Subcutaneous adipose tissue (tissue), 4 donors: ENCODE measurements around the gene YPEL3. TPM values are rescaled to one million over a fixed set of nuclear protein-coding genes. Genes with fewer than 3 reads are reported as not detected.

ENCODE experiments used
- CTCF ChIP-seq: fragments of 450-650 bp; IDR thresholded peaks from one replicate; pipeline ENCODE4 v1.5.1; 2016; ENCODE audit warnings: low read depth, mild to moderate bottlenecking, control low read depth, antibody characterized with exemption, moderate library complexity
- total RNA-seq, 4 donors: library from RNA; depleted of rRNA; stranded (reverse); fragments of >200 nt; gene quantifications; one replicate each; pipeline ENCODE4 v1.1.0, GENCODE V29; 2016

Gene YPEL3
- total RNA-seq, 4 donors from 2014 or later: 54.8 to 105 (median 96.5) TPM

- TF ChIP-seq CTCF: no peak
Measured at GRCh38 chr16:30054959-30055553, 41.0 kb downstream of the YPEL3 start.

DNA sequence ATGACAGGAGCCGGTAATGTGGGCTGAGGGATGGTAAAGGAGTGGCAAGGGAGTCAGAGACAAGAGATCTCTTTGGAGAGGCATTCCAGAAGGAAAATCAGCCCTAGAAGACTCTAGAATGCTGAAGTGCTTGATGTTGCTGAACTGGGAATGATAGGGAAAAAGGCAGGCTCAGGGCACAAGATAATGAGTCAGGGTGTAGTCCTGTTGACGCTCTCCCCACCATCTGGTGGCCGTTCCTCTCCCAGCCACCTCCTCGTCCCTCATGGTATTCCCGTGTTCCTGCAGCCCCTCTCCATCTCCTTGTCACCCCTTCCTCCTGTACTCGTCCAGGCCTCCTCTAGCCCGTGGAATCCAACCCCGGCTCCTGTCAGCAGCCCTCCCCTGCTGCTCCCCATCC lies 41.6 kb downstream of the YPEL3 start:
- no peak for TF ChIP-seq CTCF

GRCh38 chr16:30053376-30054015 lies 42.5 kb downstream of the YPEL3 start:
- TF ChIP-seq CTCF: no peak

GRCh38 chr16:30052671-30053372 lies 43.2 kb downstream of the YPEL3 start:
- no peak for TF ChIP-seq CTCF

DNA sequence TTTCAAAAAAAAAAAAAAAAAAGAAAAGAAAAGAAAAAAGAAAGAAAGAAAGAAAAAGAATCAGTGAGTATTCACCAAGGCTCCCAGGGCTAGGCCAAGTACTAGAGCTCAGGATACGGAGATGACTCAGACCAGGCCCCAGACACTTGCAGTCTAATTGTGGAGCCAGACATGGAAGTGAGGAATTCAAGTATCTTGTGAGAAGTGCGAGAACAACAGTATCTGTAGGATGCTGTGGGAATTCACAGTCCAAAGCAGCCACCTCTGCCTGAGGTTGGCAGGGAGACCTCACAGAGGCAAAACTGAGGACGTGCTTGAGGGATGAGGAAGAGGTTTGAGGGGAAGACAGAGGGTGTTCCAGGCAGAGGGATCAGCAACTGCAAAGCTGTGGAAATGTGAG lies 44.5 kb downstream of the YPEL3 start:
- TF ChIP-seq CTCF: no peak

DNA sequence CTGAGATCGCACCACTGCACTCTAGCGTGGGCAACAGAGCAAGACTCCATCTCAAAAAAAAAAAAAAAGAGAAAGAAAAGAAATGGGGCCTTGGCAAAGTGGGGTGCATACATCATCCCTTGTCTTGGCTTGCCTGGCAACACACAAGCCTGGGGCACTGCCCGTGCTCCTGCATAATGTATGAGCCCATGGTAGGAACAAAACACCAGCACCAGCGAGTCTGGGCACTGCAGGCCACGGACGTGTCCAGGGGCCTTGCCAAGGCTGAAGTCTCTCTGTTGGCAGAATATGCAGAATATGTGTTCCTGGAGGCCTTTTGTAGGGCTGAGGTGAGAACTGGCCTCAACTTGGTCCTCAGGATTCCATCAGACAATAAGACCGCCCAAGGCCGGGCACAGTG lies 46.1 kb downstream of the YPEL3 start:
- no peak for TF ChIP-seq CTCF

- TF ChIP-seq CTCF: no peak
Measured at GRCh38 chr16:30046588-30046987, 49.4 kb downstream of the YPEL3 start.
